ENCODE measurements around the gene KLHL29.

GRCh38 chr2:23713351-23713750 lies 328.4 kb downstream of the KLHL29 start:
- TF ChIP-seq CTCF (IDR thresholded peaks at IDR 0.05) (no peak), POLR2A (IDR thresholded peaks at IDR 0.05) (no peak)

All from thyroid gland (tissue), 4 donors.